Right forelimb (tissue), 1 donor: ENCODE data around the gene CTAGE4.
"Not testable (repeated sequence)": the region's sequence is repeated elsewhere in the genome, so short reads cannot be mapped to it uniquely, and the experiment has no call there.

Source experiments
- DNase-seq: peaks from one replicate; pipeline ENCODE4 v3.0.0-alpha.2; 2018

CTAGE4 gene, protein sequence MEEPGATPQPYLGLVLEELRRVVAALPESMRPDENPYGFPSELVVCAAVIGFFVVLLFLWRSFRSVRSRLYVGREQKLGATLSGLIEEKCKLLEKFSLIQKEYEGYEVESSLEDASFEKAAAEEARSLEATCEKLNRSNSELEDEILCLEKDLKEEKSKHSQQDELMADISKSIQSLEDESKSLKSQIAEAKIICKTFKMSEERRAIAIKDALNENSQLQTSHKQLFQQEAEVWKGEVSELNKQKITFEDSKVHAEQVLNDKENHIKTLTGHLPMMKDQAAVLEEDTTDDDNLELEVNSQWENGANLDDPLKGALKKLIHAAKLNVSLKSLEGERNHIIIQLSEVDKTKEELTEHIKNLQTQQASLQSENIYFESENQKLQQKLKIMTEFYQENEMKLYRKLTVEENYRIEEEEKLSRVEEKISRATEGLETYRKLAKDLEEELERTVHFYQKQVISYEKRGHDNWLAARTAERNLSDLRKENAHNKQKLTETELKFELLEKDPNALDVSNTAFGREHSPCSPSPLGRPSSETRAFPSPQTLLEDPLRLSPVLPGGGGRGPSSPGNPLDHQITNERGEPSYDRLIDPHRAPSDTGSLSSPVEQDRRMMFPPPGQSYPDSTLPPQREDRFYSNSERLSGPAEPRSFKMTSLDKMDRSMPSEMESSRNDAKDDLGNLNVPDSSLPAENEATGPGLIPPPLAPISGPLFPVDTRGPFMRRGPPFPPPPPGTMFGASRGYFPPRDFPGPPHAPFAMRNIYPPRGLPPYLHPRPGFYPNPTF

DNA sequence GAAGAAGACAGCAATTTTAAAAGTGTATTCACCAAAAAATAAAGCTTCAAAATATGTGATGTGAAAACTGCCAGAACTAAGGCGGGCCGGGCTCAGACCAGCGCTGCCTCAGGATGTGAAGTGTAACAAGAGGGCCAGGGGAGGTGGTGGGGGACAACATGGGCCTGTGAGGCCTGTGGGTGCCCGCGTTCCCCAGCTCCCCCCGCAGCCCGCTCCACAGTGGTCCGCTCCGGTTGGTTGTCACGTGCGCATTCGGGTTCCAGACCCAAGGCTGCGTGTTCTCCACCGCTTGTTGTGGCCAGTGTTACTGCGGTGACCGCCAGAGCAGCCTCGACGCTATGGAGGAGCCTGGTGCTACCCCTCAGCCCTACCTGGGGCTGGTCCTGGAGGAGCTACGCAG lies at the start of gene CTAGE4:
Gene CTAGE4 (plus strand): TSS at position 301 of the 400 bp plus-strand sequence. CDS start 38 bp downstream, at position 339.
- not testable (repeated sequence) for DNase-seq

DNA sequence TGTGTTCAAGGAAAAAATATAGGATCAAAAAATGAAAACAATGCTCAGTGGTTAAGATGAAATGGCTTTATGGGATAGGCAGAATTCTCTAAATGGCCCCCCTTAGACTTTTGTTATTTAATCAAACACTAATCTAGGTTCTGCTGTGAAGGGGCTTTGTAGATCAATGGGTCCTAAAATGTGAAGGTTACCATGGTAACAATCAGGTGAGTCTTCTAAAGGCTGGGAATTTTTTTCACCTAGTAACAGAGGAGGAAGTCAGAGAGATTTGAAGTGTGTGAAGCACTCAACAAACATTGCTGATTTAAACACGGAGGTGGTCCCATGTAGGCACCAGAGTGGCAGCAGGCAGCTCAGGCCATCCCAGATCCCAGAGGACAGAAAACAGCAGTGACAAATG lies 49.1 kb upstream of the CTAGE4 start:
- DNase-seq, result no peak

DNA sequence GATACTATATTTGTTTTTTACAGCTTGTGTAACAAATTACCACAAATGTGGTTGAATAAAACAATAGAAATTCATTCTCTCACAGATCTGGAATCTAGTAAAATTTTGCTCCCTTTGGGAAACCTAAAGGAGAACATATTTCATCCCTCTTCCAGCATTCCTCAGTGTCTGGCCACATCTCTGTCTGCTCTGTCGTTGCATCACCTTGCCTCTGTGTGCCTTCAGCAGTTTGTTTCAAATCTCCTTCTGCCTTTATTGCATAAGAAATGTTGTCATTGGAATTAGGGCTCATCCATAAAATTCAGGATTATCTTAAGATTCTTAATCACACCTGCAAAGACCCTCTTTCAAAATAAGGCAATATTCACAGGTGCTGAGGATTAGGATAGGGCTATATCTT lies 45.8 kb upstream of the CTAGE4 start:
- no peak for DNase-seq

DNA sequence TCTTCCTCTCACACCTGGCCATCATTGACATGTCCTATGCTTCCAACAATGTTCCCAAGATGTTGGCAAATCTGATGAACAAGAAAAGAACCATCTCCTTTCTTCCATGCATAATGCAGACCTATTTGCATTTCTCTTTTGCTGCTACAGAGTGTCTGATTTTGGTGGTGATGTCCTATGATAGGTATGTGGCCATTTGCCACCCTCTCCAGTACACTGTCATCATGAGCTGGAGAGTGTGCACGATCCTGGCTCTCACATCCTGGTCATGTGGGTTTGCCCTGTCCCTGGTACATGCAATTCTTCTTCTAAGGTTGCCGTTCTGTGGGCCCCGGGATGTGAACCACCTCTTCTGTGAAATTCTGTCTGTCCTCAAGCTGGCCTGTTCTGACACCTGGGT lies 41.1 kb upstream of the CTAGE4 start:
- no peak for DNase-seq

DNA sequence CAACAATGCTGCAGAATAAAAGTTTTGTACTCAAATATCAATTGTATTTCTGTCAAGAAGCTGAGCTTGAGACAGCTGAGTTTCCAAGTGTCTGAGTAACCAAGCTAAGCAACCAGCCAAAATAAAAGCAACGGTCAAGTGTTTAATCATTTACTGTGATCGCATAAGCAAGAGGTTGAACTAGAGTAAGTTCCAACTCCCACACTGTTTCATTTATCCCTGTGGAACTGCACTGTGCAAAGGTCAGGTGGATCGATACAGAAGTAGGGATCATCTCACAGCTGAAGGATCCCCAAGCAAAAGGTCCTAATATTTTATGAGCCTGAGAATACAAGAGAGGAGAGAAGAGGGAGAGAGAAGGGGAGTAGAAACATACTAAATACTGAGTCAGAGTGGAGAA lies 38.8 kb upstream of the CTAGE4 start:
- DNase-seq, result no peak

DNA sequence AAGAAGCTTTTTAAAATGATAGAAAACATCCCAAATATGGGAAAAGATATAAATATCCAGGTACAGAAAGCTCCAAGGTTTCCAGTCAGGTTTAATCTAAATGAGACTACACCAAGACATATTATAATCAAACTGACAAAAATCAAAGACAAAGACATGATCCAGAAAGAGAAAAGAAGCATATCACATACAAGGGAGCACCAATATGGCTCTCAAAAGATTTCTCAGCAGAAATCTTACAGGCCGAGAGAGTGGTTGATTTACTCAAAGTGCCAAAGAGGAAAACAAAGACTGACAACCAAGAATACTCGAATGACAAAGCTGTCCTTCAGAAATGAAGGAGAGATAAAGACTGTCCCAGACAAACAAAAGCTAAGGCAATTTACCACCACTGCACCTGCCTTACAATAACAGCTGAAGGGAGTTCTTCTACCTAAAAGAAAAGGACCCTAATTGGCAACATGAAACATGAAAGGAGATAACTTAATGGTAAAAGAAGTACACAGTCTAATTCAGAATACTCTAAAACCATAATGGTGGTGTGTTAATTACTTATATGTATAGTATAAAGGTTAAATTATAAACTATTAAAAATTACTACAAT lies 34.9 kb upstream of the CTAGE4 start:
- no peak for DNase-seq

DNA sequence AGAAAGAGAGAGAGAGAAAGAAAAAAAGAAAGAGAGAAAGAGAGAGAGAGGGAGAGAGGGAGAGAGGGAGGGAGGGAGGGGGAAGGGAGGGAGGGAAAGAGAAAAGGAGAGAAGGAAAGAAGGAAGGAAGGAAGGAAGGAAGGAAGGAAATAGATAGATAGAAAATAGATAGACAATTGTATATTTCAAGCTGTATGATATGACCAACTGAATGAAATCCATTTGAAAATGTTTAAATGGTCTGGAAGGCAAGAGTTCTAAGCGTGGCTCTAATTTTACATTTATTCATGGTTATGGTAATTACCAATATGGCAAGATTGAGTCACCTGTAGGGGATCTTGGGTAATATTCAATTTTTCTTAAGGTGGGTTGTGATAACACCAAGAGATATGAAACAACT lies 24.4 kb upstream of the CTAGE4 start:
- no peak for DNase-seq

DNA sequence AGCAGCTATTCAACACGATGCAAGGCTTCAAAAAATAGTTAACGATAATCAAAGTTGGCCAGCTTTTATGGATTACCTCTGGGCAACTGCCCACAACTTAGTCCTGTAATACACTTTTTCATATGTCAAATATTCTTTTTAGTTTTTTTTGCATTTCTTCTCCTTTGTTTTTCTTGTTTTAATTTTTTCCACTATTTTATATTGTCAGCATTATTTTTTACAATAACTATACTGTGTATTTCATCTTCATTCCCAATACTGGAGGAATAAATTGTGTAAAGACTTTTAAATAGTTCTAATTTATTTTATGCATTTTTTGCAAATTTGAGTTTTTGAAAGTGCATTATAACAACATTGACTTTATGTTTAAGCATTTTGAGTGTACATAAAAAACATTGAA lies 18.5 kb upstream of the CTAGE4 start:
- no peak for DNase-seq

DNA sequence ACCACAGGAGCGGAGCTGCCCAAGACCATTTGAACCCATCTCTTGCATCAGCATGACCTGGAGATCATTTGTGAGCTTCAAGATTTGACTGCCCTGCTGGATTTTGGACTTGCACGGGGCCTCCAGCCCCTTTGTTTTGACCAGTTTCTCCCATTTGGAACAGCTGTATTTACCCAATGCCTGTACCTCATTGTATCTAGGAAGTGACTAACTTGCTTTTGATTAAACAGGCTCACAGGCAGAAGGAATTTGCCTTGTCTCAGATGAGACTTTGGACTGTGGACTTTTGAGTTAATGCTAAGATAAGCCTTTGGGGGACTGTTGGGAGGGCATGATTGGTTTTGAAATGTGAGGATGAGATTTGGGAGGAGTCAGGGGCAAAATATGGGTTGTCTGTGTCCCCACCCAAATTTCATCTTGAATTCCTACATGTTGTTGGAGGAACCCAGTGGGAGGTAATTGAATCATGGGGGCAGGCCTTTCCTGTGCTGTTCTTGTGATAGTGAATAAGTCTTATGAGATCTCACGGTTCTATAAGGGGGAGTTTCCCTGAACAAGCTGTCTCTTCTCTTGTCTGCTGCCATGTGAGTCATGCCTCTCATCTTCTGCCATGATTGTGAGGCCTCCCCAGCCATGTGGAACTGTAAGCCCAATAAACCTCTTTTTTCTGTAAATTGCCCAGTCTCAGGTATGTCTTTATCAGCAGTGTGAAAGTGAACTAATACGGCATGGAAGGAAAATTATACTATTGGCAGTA lies 11.5 kb upstream of the CTAGE4 start:
- DNase-seq, result not testable (repeated sequence)

DNA sequence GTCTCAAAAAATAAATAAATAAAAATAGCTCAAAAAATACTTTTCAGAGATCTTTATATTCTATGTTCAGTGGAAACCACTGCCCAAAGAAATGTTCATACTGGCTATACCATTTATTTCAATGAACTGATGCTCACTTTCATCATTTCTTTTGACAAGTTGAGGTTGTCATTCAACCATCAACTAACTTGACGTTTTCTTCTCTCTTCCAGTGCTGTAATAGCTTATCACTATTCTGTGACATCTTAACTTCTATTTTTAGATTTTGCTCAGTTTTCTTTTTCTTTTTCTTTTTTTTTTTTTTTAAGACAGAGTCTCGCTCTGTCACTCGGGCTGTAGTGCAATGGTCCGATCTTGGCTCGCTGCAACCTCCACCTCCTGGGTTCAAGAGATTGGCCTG lies 8.7 kb upstream of the CTAGE4 start:
- DNase-seq, result no peak

DNA sequence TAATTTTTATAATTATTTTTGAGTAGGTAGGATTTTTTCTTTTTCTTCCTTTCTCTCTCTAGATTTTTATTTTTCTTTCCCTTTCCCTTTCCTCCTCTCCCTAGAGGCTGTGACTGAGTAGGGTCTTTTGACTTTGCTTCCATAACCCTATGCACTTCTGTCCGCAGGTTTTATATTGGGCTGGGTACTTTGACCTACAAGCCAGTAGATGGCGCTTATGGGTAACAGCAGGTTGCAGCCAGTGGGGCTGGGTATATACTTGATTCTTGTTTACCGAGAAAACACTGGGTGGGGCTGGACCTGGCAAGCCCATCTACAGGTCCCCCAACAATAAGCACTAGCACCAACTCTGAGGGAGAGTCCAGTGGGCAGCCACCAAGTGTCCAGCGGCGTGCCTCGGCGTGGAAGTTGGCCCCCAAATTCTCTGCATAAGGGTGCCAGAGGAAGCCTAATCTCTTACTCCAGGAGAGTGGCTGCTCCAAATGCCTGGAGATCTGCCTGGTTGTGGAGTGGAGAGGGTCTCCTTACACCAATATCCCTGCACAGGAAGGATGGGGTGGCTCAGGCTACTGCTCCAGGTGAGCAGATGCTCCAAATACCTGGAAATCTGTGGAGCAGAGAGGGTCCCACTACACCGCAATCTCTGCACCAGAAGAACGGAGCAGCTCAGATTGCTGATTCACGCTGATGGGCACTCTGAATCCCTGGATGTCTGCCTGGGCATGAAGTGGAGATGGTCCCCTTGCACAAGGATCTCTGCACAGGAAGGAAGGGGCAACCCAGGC lies 4.7 kb upstream of the CTAGE4 start:
- DNase-seq, result not testable (repeated sequence)

DNA sequence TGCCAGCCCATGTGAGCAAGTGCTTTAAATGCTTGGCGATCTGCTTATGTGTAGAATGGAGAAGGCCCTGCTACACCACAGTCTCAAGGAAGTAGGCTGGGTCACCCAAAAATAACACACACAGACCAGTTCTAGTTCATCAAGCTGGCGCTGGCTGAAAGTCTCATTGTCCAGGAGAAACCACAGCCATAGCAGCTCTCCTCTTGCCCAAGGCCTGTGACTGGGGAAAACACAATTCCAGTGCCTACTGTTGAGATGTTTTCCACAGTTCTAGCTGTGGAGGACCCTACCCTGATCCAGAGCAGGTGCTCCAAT lies 4.1 kb upstream of the CTAGE4 start:
- DNase-seq, result not testable (repeated sequence)

DNA sequence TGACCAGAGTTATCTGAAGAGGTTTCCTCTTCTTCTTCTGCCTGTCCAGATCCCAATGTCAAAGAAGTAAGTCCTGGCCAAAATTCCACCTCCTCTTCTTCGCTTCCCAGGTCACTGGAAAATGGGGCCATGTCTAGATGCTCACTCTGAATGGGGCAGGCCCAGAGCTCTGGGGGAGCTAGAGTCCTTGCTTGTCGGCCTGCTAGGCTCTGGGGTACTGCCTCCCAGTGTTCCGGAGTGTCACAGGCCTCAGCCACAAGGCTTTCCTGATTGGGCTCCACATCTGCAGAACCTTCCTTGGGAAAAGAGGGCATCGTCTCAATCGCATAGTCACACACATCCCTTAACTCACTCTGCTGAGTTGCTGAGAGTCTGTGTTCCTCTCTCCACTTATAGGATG lies 4.6 kb downstream of the CTAGE4 start:
- not testable (repeated sequence) for DNase-seq

DNA sequence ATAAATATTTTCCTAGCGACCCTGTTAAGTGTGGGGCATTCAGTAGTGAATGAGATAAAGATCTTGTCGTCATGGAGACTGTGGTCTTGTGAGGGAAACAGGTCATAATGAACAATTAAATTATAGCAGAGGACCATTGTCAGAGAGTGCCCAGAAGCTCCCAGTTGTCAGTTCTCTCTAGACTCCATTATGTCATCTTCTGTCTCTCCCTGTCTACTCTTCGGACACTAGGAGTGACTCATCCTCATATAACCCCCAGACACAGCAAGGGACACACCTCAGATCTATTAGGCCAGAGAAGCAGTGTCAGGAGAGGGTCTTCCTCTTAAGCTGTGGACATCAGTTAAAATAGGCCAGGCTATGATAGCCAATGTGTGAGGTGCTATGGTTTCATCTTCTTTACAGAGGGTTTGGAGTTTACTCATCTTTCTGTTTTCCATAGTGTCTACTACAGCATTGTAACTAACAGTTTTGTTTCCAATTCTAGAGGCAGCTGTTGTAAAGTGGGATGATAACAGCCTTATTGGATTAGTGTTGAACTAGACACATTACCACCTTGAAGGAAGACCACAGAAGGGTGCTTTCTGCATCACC lies 5.4 kb downstream of the CTAGE4 start:
- not testable (repeated sequence) for DNase-seq

DNA sequence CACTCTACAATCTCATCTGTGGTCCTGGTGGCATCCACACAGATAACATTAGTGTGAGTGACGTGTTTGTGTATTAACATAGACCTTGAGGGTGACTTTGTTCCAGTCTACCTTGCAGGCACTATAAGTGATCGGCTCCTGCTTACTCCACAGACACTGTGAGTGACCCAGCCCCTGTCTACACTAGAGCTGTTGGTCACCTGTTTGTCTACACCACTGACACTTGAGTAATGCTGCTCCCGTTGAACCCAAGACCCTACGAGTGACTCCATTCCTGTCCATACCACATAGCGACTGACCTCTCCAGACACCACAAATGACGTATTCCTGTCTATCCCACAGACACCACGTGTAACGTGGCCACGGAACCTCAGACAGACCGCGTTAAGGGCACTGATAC lies 10.5 kb downstream of the CTAGE4 start:
- not testable (repeated sequence) for DNase-seq

DNA sequence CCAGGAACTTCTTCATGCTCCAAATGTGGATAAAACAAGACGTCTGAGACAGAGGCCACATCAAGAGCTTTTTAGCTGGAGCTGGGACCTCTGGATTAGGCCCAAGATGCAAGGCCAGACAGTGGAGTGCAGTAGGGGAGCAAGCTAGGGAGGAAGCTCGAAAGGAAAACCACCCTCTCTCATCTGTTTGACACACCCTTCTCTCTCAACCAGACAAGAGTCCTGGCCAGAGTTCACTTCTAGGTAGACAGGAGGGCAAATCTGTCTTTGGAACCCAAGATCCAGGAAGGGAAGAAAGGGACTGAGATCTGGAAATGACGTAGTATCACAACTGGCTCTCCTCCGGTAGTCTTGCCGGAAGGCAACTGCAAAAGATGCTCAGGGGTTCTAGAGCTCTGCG lies 11.2 kb downstream of the CTAGE4 start:
- not testable (repeated sequence) for DNase-seq

DNA sequence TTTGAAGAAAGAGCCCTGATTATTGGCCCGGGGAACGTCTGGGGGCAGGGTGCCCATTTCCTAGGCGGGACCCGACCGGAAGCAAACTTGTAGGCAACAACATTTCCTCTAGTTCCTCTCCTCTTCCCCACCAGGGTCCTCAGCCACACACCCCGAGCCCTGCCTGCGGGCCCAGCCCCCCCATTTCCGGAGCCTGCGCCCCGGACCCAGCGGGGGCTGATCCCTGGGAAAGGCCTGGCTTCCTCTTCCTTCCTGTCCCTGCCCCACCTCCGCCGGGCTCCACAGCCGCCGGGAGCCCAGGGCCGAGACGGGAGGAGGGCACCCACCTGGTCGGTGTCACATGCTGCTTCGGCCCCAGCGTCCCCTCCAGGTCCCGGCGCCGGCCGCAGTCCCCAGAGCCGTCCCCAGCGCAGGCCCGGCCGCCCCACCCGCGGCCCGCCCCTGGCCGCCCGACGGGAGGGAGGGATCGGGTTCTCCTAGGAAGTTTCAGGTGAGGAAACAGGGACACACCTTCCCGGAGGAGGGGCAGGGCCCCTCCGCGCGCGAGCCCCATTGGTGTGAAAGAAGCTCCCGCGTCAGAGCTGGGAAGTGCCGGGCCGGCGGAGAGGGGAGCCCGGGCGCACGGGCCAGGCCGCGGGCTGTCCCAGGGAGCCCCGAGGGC lies 12.1 kb downstream of the CTAGE4 start, which contains the start of gene ARHGEF35:
Gene ARHGEF35 (minus strand): TSS at position 622 of the 661 bp plus-strand sequence. CDS start 7,450 bp downstream, outside the sequence.
- DNase-seq, result not testable (repeated sequence)

DNA sequence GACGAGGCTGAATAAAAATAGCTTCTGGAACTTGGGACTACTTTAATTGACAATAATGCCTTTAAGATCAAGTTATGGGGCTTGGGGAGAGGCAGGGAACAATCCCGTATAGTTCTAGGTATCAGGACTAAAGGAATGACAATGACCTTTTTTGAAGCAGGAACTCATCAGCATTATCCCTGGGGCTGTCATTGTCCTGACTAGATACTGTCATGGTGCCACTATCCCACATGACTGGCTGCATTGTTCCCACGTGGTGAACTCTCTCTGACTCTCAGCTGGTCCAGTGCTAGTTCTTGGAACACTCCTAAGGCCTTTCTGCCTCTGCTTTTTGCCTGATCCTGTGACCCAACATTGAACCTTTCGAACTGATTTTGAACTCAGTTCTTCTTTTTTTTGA lies 15.7 kb downstream of the CTAGE4 start:
- not testable (repeated sequence) for DNase-seq

DNA sequence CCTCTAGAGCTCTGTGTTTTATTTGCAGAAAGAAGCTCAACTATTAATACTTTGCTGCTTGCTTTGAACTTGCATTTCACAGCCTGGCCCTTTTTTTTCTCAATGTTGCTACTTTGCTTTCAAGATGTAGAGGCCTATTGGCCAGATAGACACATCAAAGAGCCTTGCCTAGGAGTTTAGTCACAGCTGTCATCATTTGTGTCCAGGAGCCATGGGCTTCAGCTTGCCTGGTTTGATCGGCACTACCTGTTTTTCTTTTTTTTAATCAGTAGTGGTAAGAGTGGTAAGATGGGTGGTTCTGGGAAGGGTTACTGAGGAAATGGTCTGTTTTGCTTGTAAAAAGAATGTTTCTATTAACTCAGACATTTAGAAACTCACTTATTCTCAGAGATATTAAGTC lies 18.7 kb downstream of the CTAGE4 start:
- DNase-seq, result not testable (repeated sequence)

DNA sequence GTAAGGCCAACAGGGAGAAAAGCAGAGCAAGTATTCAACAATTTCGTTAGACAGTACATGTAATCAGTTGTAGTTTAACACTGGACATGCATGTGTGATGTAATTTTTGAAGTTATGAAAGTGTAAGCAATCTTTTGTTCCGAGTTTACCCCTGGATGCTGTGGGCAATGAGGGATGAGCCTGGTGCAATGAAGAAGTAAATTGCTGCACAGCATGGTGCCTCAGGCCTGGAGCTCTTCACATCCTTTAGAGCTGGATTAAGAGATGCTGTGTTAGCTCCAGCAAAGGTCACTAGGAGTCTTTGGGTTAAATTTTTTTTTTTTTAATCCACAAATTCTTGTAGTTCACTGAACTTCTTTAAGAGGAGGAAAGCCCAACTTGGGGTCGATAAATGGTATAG lies 19.8 kb downstream of the CTAGE4 start:
- not testable (repeated sequence) for DNase-seq

DNA sequence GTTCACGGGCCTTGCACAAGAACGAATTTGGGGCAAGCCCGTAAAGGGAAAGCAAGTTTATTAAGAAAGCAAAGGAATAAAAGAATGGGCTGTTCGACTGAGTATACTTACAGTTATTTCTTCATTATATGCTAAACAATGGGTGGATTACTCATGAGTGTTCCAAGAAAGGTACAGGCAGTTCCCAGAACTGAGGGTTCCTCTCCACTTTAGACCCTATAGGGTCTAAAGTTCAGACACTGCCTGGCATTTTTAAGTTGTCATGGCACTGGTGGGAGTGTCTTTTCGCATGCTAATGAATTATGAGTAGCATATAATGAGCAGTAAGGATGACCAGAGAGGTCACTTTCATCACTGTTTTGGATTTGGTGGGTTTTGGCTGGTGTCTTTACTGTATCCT lies 22.0 kb downstream of the CTAGE4 start:
- not testable (repeated sequence) for DNase-seq
